GM12878 (cell line): ENCODE data around the gene NUDT3. TPM values are rescaled to one million over a fixed set of nuclear protein-coding genes. Genes with fewer than 3 reads are reported as not detected.
"Not testable (repeated sequence)": the region's sequence is repeated elsewhere in the genome, so short reads cannot be mapped to it uniquely, and the experiment has no call there.

Source experiments
- ATAC-seq: fragments of 200-7000 bp; cut with Tn5 transposase; 3 replicates; pipeline ENCODE4 v1.9.1; 2020; ENCODE audit warnings: mild to moderate bottlenecking, moderate library complexity
- BruUV-seq: library from RNA; stranded (reverse); fragments of 400-500 nt; replicated peaks from 2 replicates; lab custom pipeline; 2021; lab: Mats Ljungman, UMichigan
- CTCF ChIA-PET: fragments of 300-600 bp; sonication (Branson Sonifier 250); formaldehyde crosslinking; extraction: SDS; loops from one replicate; lab custom pipeline; 2021; ENCODE audit warnings: inconsistent platforms; lab: Yijun Ruan, JAX
- POLR2A ChIA-PET: fragments of 350-600 bp; formaldehyde crosslinking; extraction: SDS; loops from one replicate; lab custom pipeline; 2021; ENCODE audit warnings: inconsistent platforms; lab: Charles Lee
- RAD21 ChIA-PET: fragments of 300-600 bp; sonication (Branson Sonifier 250); formaldehyde crosslinking; loops from one replicate; lab custom pipeline; 2023; ENCODE audit warnings: antibody characterized with exemption; ENCODE audit not compliant: unreplicated experiment; lab: Charles Lee
- SMC1A ChIA-PET: fragments of 300-600 bp; sonication (Branson Sonifier 250); formaldehyde crosslinking; loops from one replicate; lab custom pipeline; 2023; ENCODE audit not compliant: unreplicated experiment, uncharacterized antibody; lab: Charles Lee
- DNase-seq: peaks from one replicate; pipeline ENCODE4 v3.0.0-alpha.2; 2011; ENCODE audit warnings: low read depth, low spot score
- FAIRE-seq: peaks from 3 replicates; lab custom pipeline; 2011; peaks lifted over from hg19 to GRCh38; lab: Jason Lieb, UNC
- H2AFZ ChIP-seq: 2 replicates; pipeline ENCODE4 v1.6.0; 2011; ENCODE audit warnings: low read depth, low read length, control low read depth; ENCODE audit not compliant: control insufficient read depth
- H3K27ac ChIP-seq: 2 replicates; pipeline ENCODE4 v1.5.1; 2011; ENCODE audit warnings: control low read depth; ENCODE audit not compliant: control insufficient read depth, insufficient read depth
- H3K27me3 ChIP-seq, 2 experiments: replicated peaks in 1 of 2; 2 replicates each; pipeline versions ENCODE4 v1.6.0 to v1.6.1; 2011; ENCODE audit warnings: low read length in 1 of 2; ENCODE audit not compliant: control insufficient read depth in 2 of 2, insufficient read depth in 2 of 2
- H3K36me3 ChIP-seq, 2 experiments: 2 replicates each; pipeline ENCODE4 v1.5.1; 2011; ENCODE audit warnings: low read length in 1 of 2; ENCODE audit not compliant: control insufficient read depth in 2 of 2, insufficient read depth in 2 of 2
- H3K4me1 ChIP-seq: 2 replicates; pipeline ENCODE4 v1.6.1; 2011; ENCODE audit warnings: mild to moderate bottlenecking, low read length, moderate library complexity, mixed read lengths; ENCODE audit not compliant: control insufficient read depth, insufficient read depth
- H3K4me2 ChIP-seq: 2 replicates; pipeline ENCODE4 v1.6.0; 2011; ENCODE audit warnings: control low read depth; ENCODE audit not compliant: control insufficient read depth, insufficient read depth
- H3K4me3 ChIP-seq: fragments of 200-600 bp; sonication (generic); 2 replicates; pipeline ENCODE4 v1.5.1; 2016
- H3K79me2 ChIP-seq: 2 replicates; pipeline ENCODE4 v1.6.0; 2011; ENCODE audit warnings: low read length; ENCODE audit not compliant: control insufficient read depth, insufficient read depth
- H3K9ac ChIP-seq: 2 replicates; pipeline ENCODE4 v1.8.0; 2011; ENCODE audit warnings: low read length, control low read depth, mixed read lengths; ENCODE audit not compliant: control insufficient read depth, insufficient read depth
- H3K9me3 ChIP-seq: replicated peaks from 3 replicates; pipeline ENCODE4 v1.5.1; 2011; ENCODE audit warnings: mild to moderate bottlenecking, low read length; ENCODE audit not compliant: control insufficient read depth, insufficient read depth
- H4K20me1 ChIP-seq: 2 replicates; pipeline ENCODE4 v1.6.0; 2011; ENCODE audit not compliant: control insufficient read depth, insufficient read depth
- BMI1 ChIP-seq: fragments of 450-650 bp; IDR thresholded peaks from 2 replicates; pipeline ENCODE4 v1.6.1; 2016; ENCODE audit warnings: mild to moderate bottlenecking, moderate library complexity, borderline replicate concordance
- IRF4 ChIP-seq: IDR thresholded peaks from 2 replicates; pipeline ENCODE4 v1.6.1; 2011; ENCODE audit warnings: low read depth, low read length
- SMAD5 ChIP-seq: IDR thresholded peaks from 2 replicates; pipeline ENCODE4 v1.6.1; 2016; ENCODE audit warnings: antibody characterized with exemption, low read depth
- SRF ChIP-seq, 2 experiments: IDR thresholded peaks; 2 replicates each; pipeline ENCODE4 v1.6.1; 2011; ENCODE audit warnings: low read depth in 2 of 2, low read length in 2 of 2, mild to moderate bottlenecking in 1 of 2, moderate library complexity in 1 of 2
- ZSCAN29 ChIP-seq: fragments of 450-650 bp; IDR thresholded peaks from 2 replicates; pipeline ENCODE4 v1.6.1; 2017; ENCODE audit warnings: mild to moderate bottlenecking, moderate library complexity
- WGBS: methylation state at CpG from one replicate; pipeline ENCODE4 v1.1.6; 2016; ENCODE audit warnings: low lambda C conversion rate; ENCODE audit not compliant: insufficient replicate concordance, insufficient coverage; ENCODE audit errors: missing lambda C conversion rate; 5-methylcytosine and 5-hydroxymethylcytosine counted together
- in situ Hi-C: fragments of 300-500 bp; cut with MboI; formaldehyde crosslinking; loops from 9 replicates; pipeline ENCODE4 v1.14.3; 2018; ENCODE audit warnings: mixed read lengths
- intact Hi-C: fragments of 100-400 bp; cut with micrococcal nuclease; formaldehyde crosslinking; loops from one replicate; pipeline ENCODE4 v1.14.2; 2022; ENCODE audit not compliant: unreplicated experiment
- polyA plus RNA-seq, 11 experiments: library from polyadenylated mRNA; depleted of rRNA in 4 of 11; unstranded in 6 of 11; stranded (reverse) in 5 of 11; fragments of >200 nt; fragmentation: Nextera tagmentation in 4 of 11; fragmentation: Illumina TruSeq in 1 of 11; extraction: Ambion mirVana in 4 of 11; extraction: Trizol in 1 of 11; gene quantifications; 1 replicate in 1 of 11; 2 replicates in 10 of 11; pipeline versions ENCODE4 v1.2.1 to v1.2.3, GENCODE V29; 2011 to 2016; ENCODE audit warnings: inconsistent platforms in 2 of 11, missing spikeins in 2 of 11, low read depth in 1 of 11
- total RNA-seq, 4 experiments: library from RNA; depleted of rRNA in 3 of 4; stranded (reverse); fragments of >200 nt in 3 of 4; fragmentation: Illumina TruSeq in 1 of 4; extraction: Trizol in 1 of 4; gene quantifications; 2 replicates each; pipeline versions ENCODE4 v1.2.1 to v1.2.3, GENCODE V29; 2013 to 2021
- TF ChIP-seq, protein P1 (sequence below): fragments of 450-650 bp; IDR thresholded peaks from 2 replicates; pipeline ENCODE4 v1.6.1; 2014; ENCODE audit warnings: mild to moderate bottlenecking
- TF ChIP-seq, protein P2 (sequence below): IDR thresholded peaks from 2 replicates; pipeline ENCODE4 v1.6.1; 2012; ENCODE audit warnings: low read depth, low read length, improper control_type of control experiment
- TF ChIP-seq, protein P3 (sequence below): IDR thresholded peaks from 2 replicates; pipeline ENCODE4 v1.6.1; 2011; ENCODE audit warnings: low read depth, low read length, improper control_type of control experiment, borderline replicate concordance

NUDT3 gene
- total and polyA plus RNA-seq, 10 of the 15 experiments (the other 5 are each of a cell fraction or from before 2014, with no cell fraction given), result 2.4 to 32.3 (median 25.5) TPM

DNA sequence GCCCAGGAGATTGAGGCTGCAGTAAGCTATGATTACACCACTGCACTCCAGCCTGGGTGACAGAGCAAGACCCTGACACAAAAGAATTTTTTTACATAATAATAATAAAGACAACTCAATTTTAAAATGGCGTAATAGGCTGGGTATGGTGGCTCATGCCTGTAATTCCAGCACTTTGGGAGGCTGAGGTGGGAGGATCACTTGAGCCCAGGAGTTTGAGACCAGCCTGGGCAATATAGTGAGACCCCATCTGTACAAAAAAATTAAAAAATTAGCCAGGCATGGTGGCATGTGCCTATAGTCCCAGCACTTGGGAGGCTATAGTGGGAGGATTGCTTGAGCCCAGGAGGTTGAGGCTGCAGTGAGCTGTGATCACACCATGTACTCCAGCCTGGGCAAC lies 15.4 kb upstream of the NUDT3 start:
- RAD21 ChIA-PET, result not testable (repeated sequence)

DNA sequence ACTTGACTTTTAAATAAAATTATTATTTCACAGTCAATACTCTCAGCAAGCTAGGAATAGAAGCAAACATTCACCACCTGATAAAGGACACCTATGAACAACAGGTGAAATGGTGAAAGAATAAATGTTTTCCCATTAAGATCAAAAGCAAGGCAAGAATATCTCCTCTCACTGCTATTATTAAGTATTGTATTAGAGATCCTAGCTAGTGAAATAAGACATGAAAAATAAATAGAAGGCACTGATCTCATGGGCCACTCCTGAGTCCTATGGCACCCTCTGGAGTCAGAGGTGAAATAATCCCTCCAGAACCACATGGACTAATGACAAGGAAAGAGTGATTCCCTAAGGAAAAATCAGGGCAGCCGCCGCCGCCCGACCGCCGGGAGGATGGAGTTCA lies 4.0 kb upstream of the NUDT3 start:
- ChIA-PET RAD21 (interaction anchor here (1.9 to 7.2 kb wide), 2 partner anchors 18 to 147 kb away, joined by 9 to 38 read pairs; partner anchors contain the start of gene SMIM29), CTCF (interaction anchor here (0.7 to 4.3 kb wide), 5 partner anchors 18 to 160 kb away, joined by 3 to 24 read pairs (median 3); partner anchors contain the start of genes HMGA1 and SMIM29), SMC1A (interaction anchor here (0.9 to 2.8 kb wide), 7 partner anchors 13 to 201 kb away, joined by 3 to 27 read pairs (median 4); no protein-coding TSS in a partner anchor), POLR2A (interaction anchor here (0.7 to 2.3 kb wide), 3 partner anchors 19 to 167 kb away, joined by 3 to 13 read pairs (median 3); no protein-coding TSS in a partner anchor)
- H3K79me2 ChIP-seq, result peaks cover 15% of the 10 kb centered on the region
- DNase-seq (no peak), FAIRE-seq (no peak), ATAC-seq (no peak)
- no peaks in the 10 kb centered on the region for H3K9me3 ChIP-seq
- in situ Hi-C loops, result no loop called here
- WGBS, result 100% methylated on average over 6 of the region's 6 CpGs
- intact Hi-C loops, result no loop called here
- H2AFZ ChIP-seq, result no peak overlapping the region
- no peaks in the 10 kb centered on the region for H4K20me1 ChIP-seq
- no peak overlapping the region for H3K9ac ChIP-seq
- H3K27me3 ChIP-seq, result no peaks in the 10 kb centered on the region
- H3K4me3 ChIP-seq, result no peak overlapping the region
- no peak overlapping the region for H3K4me2 ChIP-seq
- TF ChIP-seq SMAD5 (no peak), ZSCAN29 (no peak), IRF4 (no peak), SRF (IDR thresholded peaks at IDR 0.05; ENCODE audit: low read depth in 2 of 2, low read length in 2 of 2) (no peak), BMI1 (no peak)
- TF ChIP-seq, protein P1, sequence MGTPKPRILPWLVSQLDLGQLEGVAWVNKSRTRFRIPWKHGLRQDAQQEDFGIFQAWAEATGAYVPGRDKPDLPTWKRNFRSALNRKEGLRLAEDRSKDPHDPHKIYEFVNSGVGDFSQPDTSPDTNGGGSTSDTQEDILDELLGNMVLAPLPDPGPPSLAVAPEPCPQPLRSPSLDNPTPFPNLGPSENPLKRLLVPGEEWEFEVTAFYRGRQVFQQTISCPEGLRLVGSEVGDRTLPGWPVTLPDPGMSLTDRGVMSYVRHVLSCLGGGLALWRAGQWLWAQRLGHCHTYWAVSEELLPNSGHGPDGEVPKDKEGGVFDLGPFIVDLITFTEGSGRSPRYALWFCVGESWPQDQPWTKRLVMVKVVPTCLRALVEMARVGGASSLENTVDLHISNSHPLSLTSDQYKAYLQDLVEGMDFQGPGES, result no peak
- TF ChIP-seq, protein P2, sequence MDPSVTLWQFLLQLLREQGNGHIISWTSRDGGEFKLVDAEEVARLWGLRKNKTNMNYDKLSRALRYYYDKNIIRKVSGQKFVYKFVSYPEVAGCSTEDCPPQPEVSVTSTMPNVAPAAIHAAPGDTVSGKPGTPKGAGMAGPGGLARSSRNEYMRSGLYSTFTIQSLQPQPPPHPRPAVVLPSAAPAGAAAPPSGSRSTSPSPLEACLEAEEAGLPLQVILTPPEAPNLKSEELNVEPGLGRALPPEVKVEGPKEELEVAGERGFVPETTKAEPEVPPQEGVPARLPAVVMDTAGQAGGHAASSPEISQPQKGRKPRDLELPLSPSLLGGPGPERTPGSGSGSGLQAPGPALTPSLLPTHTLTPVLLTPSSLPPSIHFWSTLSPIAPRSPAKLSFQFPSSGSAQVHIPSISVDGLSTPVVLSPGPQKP, result no peak
- TF ChIP-seq, protein P3, sequence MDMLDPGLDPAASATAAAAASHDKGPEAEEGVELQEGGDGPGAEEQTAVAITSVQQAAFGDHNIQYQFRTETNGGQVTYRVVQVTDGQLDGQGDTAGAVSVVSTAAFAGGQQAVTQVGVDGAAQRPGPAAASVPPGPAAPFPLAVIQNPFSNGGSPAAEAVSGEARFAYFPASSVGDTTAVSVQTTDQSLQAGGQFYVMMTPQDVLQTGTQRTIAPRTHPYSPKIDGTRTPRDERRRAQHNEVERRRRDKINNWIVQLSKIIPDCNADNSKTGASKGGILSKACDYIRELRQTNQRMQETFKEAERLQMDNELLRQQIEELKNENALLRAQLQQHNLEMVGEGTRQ, result no peak
- no peaks in the 10 kb centered on the region for H3K36me3 ChIP-seq
- H3K27ac ChIP-seq, result no peak overlapping the region
- peaks cover 3% of the 10 kb centered on the region for H3K4me1 ChIP-seq
- no TSS peak for BruUV-seq

More for the DNA sequence above, 15.4 kb upstream of the NUDT3 start:
- H3K9me3 ChIP-seq, H3K79me2 ChIP-seq, H4K20me1 ChIP-seq, POLR2A ChIA-PET, FAIRE-seq, DNase-seq, H3K4me3 ChIP-seq, CTCF ChIA-PET, H2AFZ ChIP-seq, BruUV-seq, H3K27me3 ChIP-seq, ATAC-seq, H3K27ac ChIP-seq, H3K36me3 ChIP-seq, H3K4me1 ChIP-seq, intact Hi-C loops, H3K9ac ChIP-seq, in situ Hi-C loops, H3K4me2 ChIP-seq, SMC1A ChIA-PET: not testable (repeated sequence)
- WGBS, result 100% methylated on average over 1 of the region's 1 CpG
